Tongue (tissue), 2 donors: Measurements from ENCODE around the gene GLRB. TPM values are rescaled to one million over a fixed set of nuclear protein-coding genes. Genes with fewer than 3 reads are reported as not detected.
"Not testable (repeated sequence)": the region's sequence is repeated elsewhere in the genome, so short reads cannot be mapped to it uniquely, and the experiment has no call there.

Source experiments
- DNase-seq: peaks from one replicate; pipeline ENCODE4 v3.0.0-alpha.2; 2015
- total RNA-seq: library from RNA; depleted of rRNA; stranded (reverse); fragments of >200 nt; gene quantifications from one replicate; pipeline ENCODE4 v1.2.3, GENCODE V29; 2014

The GLRB gene
- total RNA-seq: 2.8 TPM

- peak; percentile 66 for DNase-seq
Measured at GRCh38 chr4:157075811-157076577, at the start of gene GLRB. TSS of gene GLRB (plus strand) at chr4:157076150. CDS start at chr4:157078025, 1,875 bp downstream.

- no peak for DNase-seq
Measured at GRCh38 chr4:157035471-157035870, 40.5 kb upstream of the GLRB start.

- DNase-seq: no peak
Measured at GRCh38 chr4:157040405-157040804, 35.5 kb upstream of the GLRB start.

GRCh38 chr4:157043131-157043530, 32.8 kb upstream of the GLRB start:
- DNase-seq: peak; percentile 14

- peak; percentile 74 for DNase-seq
Measured at GRCh38 chr4:157045507-157046127, 30.3 kb upstream of the GLRB start.

- DNase-seq: peak; percentile 44
Measured at GRCh38 chr4:157048248-157048647, 27.7 kb upstream of the GLRB start.

- DNase-seq: no peak
Measured at GRCh38 chr4:157050561-157050960, 25.4 kb upstream of the GLRB start.

- no peak for DNase-seq
Measured at GRCh38 chr4:157052429-157053040, 23.4 kb upstream of the GLRB start.

GRCh38 chr4:157057218-157057617, 18.7 kb upstream of the GLRB start:
- no peak for DNase-seq

GRCh38 chr4:157058899-157059298, 17.1 kb upstream of the GLRB start:
- DNase-seq: not testable (repeated sequence)

GRCh38 chr4:157072002-157072401, 3.9 kb upstream of the GLRB start:
- DNase-seq: no peak

- no peak for DNase-seq
Measured at GRCh38 chr4:157075401-157075800, 549 bp upstream of the GLRB start.

- DNase-seq: peak; percentile 27
Measured at GRCh38 chr4:157076578-157076947, 613 bp downstream of the GLRB start.

GRCh38 chr4:157079441-157079840, 3.5 kb downstream of the GLRB start:
- no peak for DNase-seq

- no peak for DNase-seq
Measured at GRCh38 chr4:157080605-157081004, 4.7 kb downstream of the GLRB start.

- DNase-seq: no peak
Measured at GRCh38 chr4:157095716-157096115, 19.8 kb downstream of the GLRB start.

- DNase-seq: no peak
Measured at GRCh38 chr4:157096439-157096838, 20.5 kb downstream of the GLRB start.

- no peak for DNase-seq
Measured at GRCh38 chr4:157099506-157099905, 23.6 kb downstream of the GLRB start.

GRCh38 chr4:157104541-157104940, 28.6 kb downstream of the GLRB start:
- no peak for DNase-seq

- no peak for DNase-seq
Measured at GRCh38 chr4:157114671-157115070, 38.7 kb downstream of the GLRB start.

- DNase-seq: peak; percentile 40
Measured at GRCh38 chr4:157115613-157116335, 39.8 kb downstream of the GLRB start.

GRCh38 chr4:157121401-157121800, 45.5 kb downstream of the GLRB start:
- DNase-seq: no peak

GRCh38 chr4:157127571-157127970, 51.6 kb downstream of the GLRB start:
- DNase-seq: no peak
